Stimulated activated CD8-positive, alpha-beta memory T cell treated with anti-CD3 and anti-CD28 coated beads, Interleukin-7, amount 100 ng/mL, for 1 hour (primary cell): Measurements from ENCODE around the gene VDAC1.
"Not testable (repeated sequence)": the region's sequence is repeated elsewhere in the genome, so short reads cannot be mapped to it uniquely, and the experiment has no call there.

Source experiments
- DNase-seq, 2 donors: peaks; one replicate each; pipeline ENCODE4 v3.0.0-alpha.2; 2020; ENCODE audit warnings: low read depth in 2 of 2

The VDAC1 gene, protein sequence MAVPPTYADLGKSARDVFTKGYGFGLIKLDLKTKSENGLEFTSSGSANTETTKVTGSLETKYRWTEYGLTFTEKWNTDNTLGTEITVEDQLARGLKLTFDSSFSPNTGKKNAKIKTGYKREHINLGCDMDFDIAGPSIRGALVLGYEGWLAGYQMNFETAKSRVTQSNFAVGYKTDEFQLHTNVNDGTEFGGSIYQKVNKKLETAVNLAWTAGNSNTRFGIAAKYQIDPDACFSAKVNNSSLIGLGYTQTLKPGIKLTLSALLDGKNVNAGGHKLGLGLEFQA

GRCh38 chr5:134004626-134005416 lies at the start of gene VDAC1:
Gene VDAC1, minus strand, starts transcription at chr5:134004975. Its CDS starts 11,963 bp downstream, at chr5:133993012.
- peak; percentile 50 for DNase-seq

DNA sequence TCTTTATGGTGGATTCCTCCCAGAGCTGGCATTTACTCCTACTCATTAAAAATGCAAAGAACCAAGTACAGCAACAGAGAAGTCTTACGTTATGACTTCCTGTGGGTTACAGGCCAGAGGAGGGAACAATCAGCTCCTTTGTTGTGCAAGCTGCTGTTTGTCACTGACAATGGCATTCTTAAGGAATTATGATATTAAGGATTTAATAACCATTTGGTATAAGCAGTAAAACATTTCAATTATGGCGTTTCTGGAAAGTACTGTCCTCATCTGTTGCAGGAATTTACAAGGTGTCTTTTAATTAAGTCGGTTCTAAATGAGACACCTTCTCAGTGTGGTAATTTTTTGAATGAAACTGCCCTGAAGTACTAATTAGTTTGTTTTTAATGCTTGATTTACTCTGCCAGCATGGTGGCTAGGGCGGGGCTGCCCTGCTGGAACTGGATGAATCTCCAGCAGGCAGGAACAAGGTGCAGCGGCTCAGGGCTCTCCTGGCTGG lies 49.1 kb upstream of the VDAC1 start:
- no peak for DNase-seq

DNA sequence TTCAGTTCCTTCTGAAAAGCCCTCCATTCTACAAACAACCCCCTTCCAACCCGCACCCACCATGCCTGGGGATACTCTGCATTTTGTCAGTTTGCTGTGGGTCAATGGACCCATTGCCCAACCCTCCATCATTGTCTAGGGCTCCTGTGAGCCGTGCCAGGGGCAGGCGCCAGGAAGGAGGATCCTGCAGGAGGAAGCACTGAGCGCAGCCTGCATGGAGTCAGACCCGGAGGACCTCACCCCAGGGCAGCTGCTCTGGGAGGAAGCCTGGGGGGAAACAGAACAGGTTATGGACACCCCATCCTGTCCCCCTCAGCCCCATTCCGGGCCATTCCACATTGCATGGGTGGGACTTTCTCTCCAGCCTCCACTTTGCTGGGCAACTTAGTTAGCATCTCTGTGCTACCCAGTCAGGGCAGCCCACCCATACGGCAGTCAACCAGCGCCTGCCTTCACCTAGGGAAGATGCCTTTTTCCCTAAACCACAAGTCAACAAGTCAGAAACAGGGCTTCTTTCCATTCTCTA lies 48.6 kb upstream of the VDAC1 start:
- no peak for DNase-seq

GRCh38 chr5:134051305-134051704 lies 46.5 kb upstream of the VDAC1 start:
- DNase-seq: no peak

DNA sequence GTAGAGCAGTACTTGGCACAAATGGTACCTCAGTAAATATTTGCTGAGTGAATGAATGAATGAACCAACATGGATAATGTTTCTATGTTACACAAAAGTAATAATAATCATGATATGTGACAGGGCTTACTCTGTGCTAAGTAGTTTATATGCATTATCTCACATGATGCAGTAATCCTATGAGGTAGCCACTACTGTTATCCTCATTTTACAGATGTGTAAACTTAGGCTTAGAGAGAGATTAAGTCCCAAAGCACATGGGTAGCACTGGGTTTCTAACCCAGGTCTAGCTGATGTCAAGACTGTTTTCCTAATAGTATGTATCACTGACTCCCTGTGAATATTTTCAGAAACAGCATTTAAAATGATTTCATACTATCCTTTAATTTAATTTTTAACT lies 44.1 kb upstream of the VDAC1 start:
- no peak for DNase-seq

DNA sequence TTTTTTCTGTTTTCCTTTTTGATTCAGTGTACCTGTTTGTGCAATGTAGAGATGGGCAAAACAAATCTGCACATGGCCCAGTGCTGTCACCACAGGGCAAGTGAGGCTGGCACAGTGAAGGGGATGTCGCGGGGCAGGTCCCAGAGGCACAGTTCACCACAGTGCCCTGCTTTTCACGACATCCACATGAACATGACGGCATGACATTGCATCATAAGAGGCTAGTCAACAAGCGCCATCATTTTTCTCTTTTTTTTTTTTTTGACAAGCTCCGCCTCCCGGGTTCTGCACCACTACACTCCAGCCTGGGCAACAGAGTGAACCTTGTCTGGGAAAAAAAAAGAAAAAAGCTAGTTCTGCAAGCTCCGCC lies 42.9 kb upstream of the VDAC1 start:
- no peak for DNase-seq

DNA sequence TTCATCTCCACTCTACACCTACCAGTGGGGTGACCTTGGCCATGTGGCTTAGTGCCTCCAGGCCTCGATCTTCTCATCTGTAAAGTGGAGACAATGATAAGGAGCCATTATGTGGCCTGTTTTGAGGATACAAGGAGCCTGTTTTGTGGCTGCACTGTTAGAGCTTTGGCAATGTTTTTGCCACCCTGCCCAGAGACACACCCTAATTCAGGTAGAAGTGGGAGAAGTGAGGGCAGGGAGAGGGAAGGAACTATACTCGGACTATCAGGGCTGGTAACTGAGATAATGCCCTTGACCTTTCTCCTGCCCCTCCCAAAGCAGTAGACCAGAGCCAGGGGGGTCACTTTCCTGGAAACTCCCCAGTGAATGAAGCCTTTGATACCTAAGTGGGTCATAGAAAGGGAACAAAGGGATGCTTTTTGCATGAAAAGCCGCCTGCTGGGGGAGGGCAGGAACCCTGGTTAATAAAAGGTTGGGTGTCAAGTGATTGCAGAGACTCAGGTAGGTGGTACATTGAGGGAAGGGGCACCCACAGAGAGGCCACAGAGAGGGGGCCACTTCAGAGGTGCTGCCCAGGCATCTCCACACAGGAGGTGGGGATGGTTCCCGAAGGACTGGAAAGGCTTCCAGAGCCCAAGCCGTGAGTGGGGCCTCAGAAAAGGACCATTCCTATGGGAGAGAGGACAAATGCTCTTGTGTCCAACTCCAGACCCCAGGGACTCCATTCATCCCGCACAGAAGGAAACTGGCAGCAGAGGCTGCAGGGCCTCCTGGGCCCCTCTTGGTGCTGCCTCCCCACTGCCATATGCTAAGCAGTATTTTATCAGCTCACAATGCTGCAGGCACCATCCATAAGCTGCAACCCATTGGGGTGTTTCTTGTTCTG lies 42.3 kb upstream of the VDAC1 start:
- DNase-seq: no peak

DNA sequence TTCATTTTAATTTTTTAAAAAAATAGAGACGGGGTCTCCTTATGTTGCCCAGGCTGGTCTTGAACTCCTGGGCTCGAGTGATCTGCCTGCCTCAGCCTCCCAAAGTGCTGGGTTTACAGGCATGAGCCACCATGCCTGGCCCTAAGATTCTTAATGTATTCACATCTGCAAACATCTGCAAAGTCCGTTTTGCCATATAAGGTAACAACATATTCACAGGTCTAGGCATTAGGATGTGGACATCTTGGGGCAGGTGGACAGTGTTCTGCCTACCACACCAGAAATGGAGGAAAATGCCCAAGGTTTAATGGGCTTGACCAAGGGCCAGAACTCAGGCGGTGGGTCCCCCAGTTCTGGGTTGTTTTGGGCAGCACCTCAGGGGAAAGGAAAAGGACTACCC lies 41.6 kb upstream of the VDAC1 start:
- DNase-seq: no peak

- no peak for DNase-seq
Observed at GRCh38 chr5:134043793-134044792, 39.3 kb upstream of the VDAC1 start.

DNA sequence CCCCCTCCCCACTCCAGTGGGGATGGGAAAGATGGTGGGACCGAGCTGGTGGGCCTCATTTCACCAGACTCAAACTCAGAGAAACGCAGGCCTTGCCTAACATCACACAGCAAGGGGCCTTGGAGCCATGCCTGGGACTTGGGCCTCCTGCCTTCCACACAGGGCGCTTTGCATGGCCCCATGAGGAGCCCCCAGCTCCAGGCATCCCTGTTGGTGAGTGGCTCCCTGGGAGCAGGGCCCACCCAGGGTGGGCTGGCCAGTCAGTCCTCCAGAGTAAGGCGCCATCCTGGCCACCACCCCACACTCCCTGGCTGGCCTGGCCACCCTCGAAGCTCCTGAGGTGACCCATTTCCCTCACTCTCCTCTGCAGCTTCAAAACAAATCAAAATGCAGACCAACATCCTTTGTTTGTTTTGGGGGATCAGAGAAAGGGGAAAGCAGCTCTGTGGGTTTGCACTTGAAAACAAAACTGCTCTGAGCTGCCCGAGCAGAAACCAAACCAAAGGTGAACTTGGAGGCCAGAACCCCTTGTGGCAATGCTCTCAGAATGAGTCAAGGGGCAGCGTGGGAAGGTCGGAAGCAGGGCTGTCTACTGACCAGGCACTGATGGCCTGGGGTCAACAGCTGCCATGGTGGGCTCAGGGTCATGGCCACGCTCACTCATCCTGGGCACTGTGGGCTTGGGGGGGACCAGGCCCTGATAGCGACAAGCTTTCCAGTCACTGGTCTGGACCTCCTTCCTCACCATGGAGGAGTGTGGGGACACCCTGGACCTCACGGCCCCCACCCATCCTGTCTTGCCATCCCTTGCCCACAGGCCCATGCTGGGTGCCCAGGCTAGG lies 37.0 kb upstream of the VDAC1 start:
- DNase-seq: no peak

- DNase-seq: no peak
Observed at GRCh38 chr5:134038138-134038537, 33.4 kb upstream of the VDAC1 start.

DNA sequence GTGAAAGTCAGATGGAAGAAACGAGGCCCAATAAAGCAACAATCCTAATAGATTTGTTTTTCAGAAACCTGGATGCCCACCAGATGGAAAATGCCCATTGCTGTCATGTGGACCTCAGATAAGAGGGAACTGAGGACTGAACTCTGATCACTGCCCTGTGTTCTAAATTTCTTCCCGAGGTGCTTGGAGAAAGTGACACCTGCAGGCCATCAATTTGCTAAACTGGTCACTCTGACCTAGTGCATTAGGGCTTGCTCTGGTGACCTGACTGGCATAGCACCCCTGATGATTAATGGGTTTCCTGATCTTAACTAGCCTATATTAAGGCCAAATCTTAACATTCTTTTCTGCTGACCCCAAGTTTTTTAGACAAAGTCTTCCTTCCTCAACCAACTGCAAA lies 32.4 kb upstream of the VDAC1 start:
- DNase-seq: no peak

- DNase-seq: no peak
Observed at GRCh38 chr5:134034326-134034725, 29.6 kb upstream of the VDAC1 start.

GRCh38 chr5:134030303-134030964 lies 25.7 kb upstream of the VDAC1 start:
- not testable (repeated sequence) for DNase-seq

DNA sequence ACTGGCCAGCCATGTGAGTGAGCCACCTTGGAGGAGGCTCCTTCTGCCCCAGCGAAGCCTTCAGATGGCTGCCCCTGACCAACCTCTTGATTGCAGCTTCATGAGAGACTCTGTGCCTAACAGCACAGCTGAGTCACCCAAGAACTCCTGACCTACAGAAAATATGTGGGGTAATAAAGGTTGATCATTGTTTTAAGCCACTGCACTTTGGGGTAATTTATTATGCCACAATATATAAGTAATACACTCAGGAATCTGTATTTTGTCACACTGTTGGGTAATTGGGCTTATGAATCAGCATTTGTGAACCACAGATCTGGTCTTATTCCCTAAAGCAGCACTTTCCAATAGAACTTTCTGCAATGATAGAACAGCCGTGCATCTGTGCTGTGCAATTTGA lies 24.4 kb upstream of the VDAC1 start:
- DNase-seq: no peak

GRCh38 chr5:134028496-134028895 lies 23.7 kb upstream of the VDAC1 start:
- no peak for DNase-seq

- no peak for DNase-seq
Observed at GRCh38 chr5:134027288-134027615, 22.5 kb upstream of the VDAC1 start.

DNA sequence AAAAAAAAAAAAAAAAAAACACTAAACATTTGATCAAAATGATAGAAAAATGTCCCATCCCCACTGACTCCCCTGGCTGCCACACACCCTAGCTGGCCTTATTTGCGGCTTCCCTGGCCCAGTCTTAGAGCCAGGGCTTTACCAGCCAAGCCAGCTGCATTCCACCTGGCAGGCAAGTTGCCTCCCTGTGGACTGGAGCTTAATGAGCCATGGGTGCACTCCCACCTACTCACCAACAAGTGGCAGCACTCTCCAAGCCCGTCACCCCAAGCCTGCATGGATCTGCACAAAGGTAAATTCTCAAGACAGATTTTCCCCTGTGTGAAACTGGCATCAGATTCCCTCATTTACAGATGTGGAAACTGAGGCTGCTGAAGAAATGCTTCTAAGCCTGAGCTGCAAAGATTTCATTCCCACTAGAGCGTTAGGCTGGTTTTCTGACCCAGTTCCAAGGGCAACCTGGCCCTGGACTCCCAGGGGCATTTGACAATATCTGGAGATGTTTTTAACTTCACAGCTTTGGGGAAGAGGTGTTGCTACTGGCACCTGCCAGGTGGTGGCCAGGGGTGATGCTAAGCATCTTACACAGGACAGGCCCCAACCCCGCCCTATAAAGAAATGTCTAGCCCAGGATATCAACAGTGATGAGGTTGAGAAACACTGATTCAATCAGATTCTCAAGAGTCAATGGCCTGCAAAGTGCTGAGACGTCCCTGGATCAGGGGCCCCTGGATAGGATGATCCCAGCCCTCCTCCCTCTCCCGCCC lies 21.9 kb upstream of the VDAC1 start:
- no peak for DNase-seq

- DNase-seq: no peak
Observed at GRCh38 chr5:134025786-134026185, 21.0 kb upstream of the VDAC1 start.
